K562 (cell line): ENCODE results near the gene EPHB4. TPM values are rescaled to one million over a fixed set of nuclear protein-coding genes. Genes with fewer than 3 reads are reported as not detected.

Experiments
- BCOR ChIP-seq: fragments of 450-650 bp; IDR thresholded peaks from 2 replicates; pipeline ENCODE4 v1.6.1; 2016
- CBX5 ChIP-seq: IDR thresholded peaks from 2 replicates; pipeline ENCODE4 v1.6.1; 2014; ENCODE audit warnings: low read depth, borderline replicate concordance
- E2F8 ChIP-seq: fragments of 450-650 bp; IDR thresholded peaks from 2 replicates; pipeline ENCODE4 v1.7.1; 2018; ENCODE audit warnings: mild to moderate bottlenecking, low read depth; ENCODE audit not compliant: partially characterized antibody
- FOXK1 ChIP-seq: sonication (generic); formaldehyde crosslinking; IDR thresholded peaks from 2 replicates; pipeline ENCODE4 v1.8.0; 2022; ENCODE audit warnings: missing genetic modification reagents, mild to moderate bottlenecking, borderline replicate concordance
- HDAC6 ChIP-seq: IDR thresholded peaks from 2 replicates; pipeline ENCODE4 v1.6.1; 2012; ENCODE audit warnings: low read depth, mild to moderate bottlenecking, control low read depth, inconsistent platforms, low read length, moderate library complexity
- HMBOX1 ChIP-seq: sonication (generic); IDR thresholded peaks from 2 replicates; pipeline ENCODE4 v1.6.1; 2016
- HNRNPUL1 ChIP-seq: fragments of 200-400 bp; formaldehyde crosslinking; IDR thresholded peaks from 2 replicates; pipeline ENCODE4 v1.6.1; 2017; ENCODE audit warnings: low read length
- KDM1A ChIP-seq, 2 experiments: fragments of 450-650 bp; IDR thresholded peaks; 2 replicates each; pipeline ENCODE4 v1.6.1; 2016; ENCODE audit warnings: mild to moderate bottlenecking in 2 of 2
- KLF6 ChIP-seq: fragments of 250-450 bp; sonication (Bioruptor Pico); IDR thresholded peaks from 2 replicates; pipeline ENCODE4 v1.4.0; 2020; ENCODE audit warnings: mild to moderate bottlenecking, moderate library complexity, borderline replicate concordance
- MTF1 ChIP-seq: fragments of 250-450 bp; sonication (Bioruptor Pico); IDR thresholded peaks from 2 replicates; pipeline ENCODE4 v1.9.0; 2021; ENCODE audit warnings: moderate library complexity, mild to moderate bottlenecking, inconsistent platforms, borderline replicate concordance
- NFATC3 ChIP-seq: fragments of 450-650 bp; IDR thresholded peaks from 2 replicates; pipeline ENCODE4 v1.6.1; 2017; ENCODE audit warnings: mild to moderate bottlenecking
- NFE2L1 ChIP-seq: fragments of 450-650 bp; IDR thresholded peaks from 2 replicates; pipeline ENCODE4 v1.6.1; 2016; ENCODE audit warnings: missing genetic modification characterization, low read depth, mild to moderate bottlenecking, missing compliant biosample characterization, moderate library complexity, borderline replicate concordance
- POLR2AphosphoS5 ChIP-seq: IDR thresholded peaks from 2 replicates; pipeline ENCODE4 v1.6.1; 2011; ENCODE audit warnings: mild to moderate bottlenecking, low read depth, low read length, moderate library complexity; ENCODE audit not compliant: control insufficient read depth, insufficient read depth
- PURB ChIP-seq: sonication (generic); formaldehyde crosslinking; IDR thresholded peaks from 2 replicates; pipeline ENCODE4 v1.9.0; 2021; ENCODE audit warnings: low read depth, mild to moderate bottlenecking, missing genetic modification reagents
- RUNX1 ChIP-seq: sonication (generic); IDR thresholded peaks from 2 replicates; pipeline ENCODE4 v1.6.1; 2016; ENCODE audit warnings: antibody characterized with exemption, low read depth
- TAF15 ChIP-seq: fragments of 200-400 bp; formaldehyde crosslinking; IDR thresholded peaks from 2 replicates; pipeline ENCODE4 v1.6.1; 2017; ENCODE audit warnings: mild to moderate bottlenecking, low read depth, low read length, moderate library complexity
- ZNF23 ChIP-seq: fragments of 250-450 bp; sonication (Bioruptor Pico); IDR thresholded peaks from 2 replicates; pipeline ENCODE4 v1.4.0; 2020; ENCODE audit warnings: mild to moderate bottlenecking
- ZNF408 ChIP-seq: fragments of 250-450 bp; sonication (Bioruptor Pico); IDR thresholded peaks from 2 replicates; pipeline ENCODE4 v1.4.0; 2020; ENCODE audit warnings: low read depth, mild to moderate bottlenecking, moderate library complexity
- ZNF518B ChIP-seq: fragments of 250-450 bp; sonication (Bioruptor Pico); IDR thresholded peaks from 2 replicates; pipeline ENCODE4 v1.5.0; 2021; ENCODE audit warnings: mild to moderate bottlenecking, moderate library complexity
- ZNF707 ChIP-seq: fragments of 250-450 bp; sonication (Bioruptor Pico); conservative IDR thresholded peaks from 2 replicates; pipeline ENCODE4 v1.8.0; 2022; ENCODE audit warnings: inconsistent platforms, mild to moderate bottlenecking, moderate library complexity
- ZNF717 ChIP-seq: fragments of 250-450 bp; sonication (Bioruptor Pico); IDR thresholded peaks from 2 replicates; pipeline ENCODE4 v1.5.0; 2021
- polyA plus RNA-seq, 8 experiments: library from polyadenylated mRNA; depleted of rRNA in 4 of 8; stranded (reverse) in 5 of 8; unstranded in 3 of 8; fragments of >200 nt; fragmentation: Nextera tagmentation in 2 of 8; fragmentation: Illumina TruSeq in 1 of 8; extraction: Ambion mirVana in 2 of 8; extraction: Trizol in 1 of 8; gene quantifications; 2 replicates each; pipeline versions ENCODE4 v1.2.1 to v1.2.3, GENCODE V29; 2011 to 2014; ENCODE audit warnings: inconsistent platforms in 1 of 8, missing spikeins in 1 of 8
- total RNA-seq, 7 experiments: library from RNA; depleted of rRNA in 6 of 7; stranded (reverse); fragments of >200 nt in 6 of 7; fragmentation: Illumina TruSeq in 2 of 7; extraction: Trizol in 2 of 7; gene quantifications; 2 replicates each; pipeline versions ENCODE4 v1.2.1 to v1.2.3, GENCODE V29; 2011 to 2021; ENCODE audit warnings: low replicate concordance in 1 of 7

The EPHB4 gene
- total and polyA plus RNA-seq, 9 of the 15 experiments (the other 6 are each of a cell fraction or from before 2014, with no cell fraction given) = 1.2 to 82.1 (median 37.9) TPM

- TF ChIP-seq ZNF518B (CRISPR knock-in tag) (no peak), TAF15 (no peak), BCOR (peak; percentile 66), HDAC6 (no peak), PURB (CRISPR knock-in tag) (no peak), NFE2L1 (tag) (no peak), ZNF707 (no peak), FOXK1 (CRISPR knock-in tag) (0 out of 2 replicates have a peak, but pooled peaks have one; percentile 56), NFATC3 (no peak), KLF6 (CRISPR knock-in tag) (no peak), RUNX1 (no peak; the same call in 1 of the 2 replicates), E2F8 (no peak), HMBOX1 (no peak; the same call in 1 of the 2 replicates), ZNF408 (CRISPR knock-in tag) (no peak), ZNF717 (no peak), CBX5 (no peak), KDM1A (IDR thresholded peaks at IDR 0.05) (peak; percentile 89 to 93), ZNF23 (CRISPR knock-in tag) (peak; percentile 16; the same call in 1 of the 2 replicates), MTF1 (CRISPR knock-in tag) (no peak), POLR2AphosphoS5 (peak; percentile 85), HNRNPUL1 (no peak)
Measured at GRCh38 chr7:100801833-100802568, 25.3 kb downstream of the EPHB4 start (continued).
